ENCODE results near the gene FAM228A.

DNA sequence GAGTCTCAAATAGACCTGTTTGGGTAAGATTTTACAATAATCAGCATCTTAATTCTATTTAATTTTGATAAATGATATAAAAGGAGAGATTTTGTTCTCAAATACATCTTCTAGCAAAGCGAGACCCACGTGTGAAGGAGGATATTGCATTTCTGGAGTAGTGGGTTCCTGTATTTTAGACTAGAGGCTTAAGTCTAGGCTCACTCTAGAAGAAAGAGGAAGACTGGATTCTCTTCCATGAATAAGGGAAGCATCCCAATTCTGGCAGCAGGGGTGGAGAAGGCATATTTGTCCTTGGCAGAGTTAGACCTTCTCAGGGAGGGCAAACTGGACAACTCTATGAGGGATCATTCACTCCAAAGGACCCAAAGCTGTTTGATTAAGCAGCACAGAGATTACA, 11.3 kb upstream of the FAM228A start:
- TF ChIP-seq, protein P1, sequence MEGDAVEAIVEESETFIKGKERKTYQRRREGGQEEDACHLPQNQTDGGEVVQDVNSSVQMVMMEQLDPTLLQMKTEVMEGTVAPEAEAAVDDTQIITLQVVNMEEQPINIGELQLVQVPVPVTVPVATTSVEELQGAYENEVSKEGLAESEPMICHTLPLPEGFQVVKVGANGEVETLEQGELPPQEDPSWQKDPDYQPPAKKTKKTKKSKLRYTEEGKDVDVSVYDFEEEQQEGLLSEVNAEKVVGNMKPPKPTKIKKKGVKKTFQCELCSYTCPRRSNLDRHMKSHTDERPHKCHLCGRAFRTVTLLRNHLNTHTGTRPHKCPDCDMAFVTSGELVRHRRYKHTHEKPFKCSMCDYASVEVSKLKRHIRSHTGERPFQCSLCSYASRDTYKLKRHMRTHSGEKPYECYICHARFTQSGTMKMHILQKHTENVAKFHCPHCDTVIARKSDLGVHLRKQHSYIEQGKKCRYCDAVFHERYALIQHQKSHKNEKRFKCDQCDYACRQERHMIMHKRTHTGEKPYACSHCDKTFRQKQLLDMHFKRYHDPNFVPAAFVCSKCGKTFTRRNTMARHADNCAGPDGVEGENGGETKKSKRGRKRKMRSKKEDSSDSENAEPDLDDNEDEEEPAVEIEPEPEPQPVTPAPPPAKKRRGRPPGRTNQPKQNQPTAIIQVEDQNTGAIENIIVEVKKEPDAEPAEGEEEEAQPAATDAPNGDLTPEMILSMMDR (IDR thresholded peaks at IDR 0.05): no peak
- TF ChIP-seq EZH2 (IDR thresholded peaks at IDR 0.05; ENCODE audit: borderline replicate concordance, insufficient read depth, low read depth, low read length, poor library complexity, severe bottlenecking): no peak

Data from B cell (primary cell).